Left ventricle myocardium superior (tissue), 1 donor: ENCODE data around the gene WDR70. TPM values are rescaled to one million over a fixed set of nuclear protein-coding genes. Genes with fewer than 3 reads are reported as not detected.

Experiments
- ATAC-seq: fragments of 200-7000 bp; cut with Tn5 transposase; one replicate; pipeline ENCODE4 v1.9.1; 2020; ENCODE audit warnings: mild to moderate bottlenecking, moderate library complexity
- DNase-seq: peaks from one replicate; pipeline ENCODE4 v3.0.0-alpha.2; 2020
- intact Hi-C: fragments of 100-400 bp; cut with micrococcal nuclease; formaldehyde crosslinking; loops from one replicate; pipeline ENCODE4 v1.11.0; 2022
- total RNA-seq: library from RNA; stranded (reverse); fragmentation: NEBNext Ultra II Directional; extraction: Animal tissue kit (Norgen Biotek cat#: 25700); gene quantifications from one replicate; pipeline ENCODE4 v1.2.1, GENCODE V29; 2021
- donor health status: DM: no; HTN: yes; CAD: no; lungs with severe emphysema.

Gene WDR70
- total RNA-seq, 1 donor from 2014 or later: 21.5 TPM

GRCh38 chr5:37730896-37731455, 351.9 kb downstream of the WDR70 start:
- DNase-seq: no peak
- ATAC-seq: no peak
- intact Hi-C loops: no loop called here

GRCh38 chr5:37734114-37734513, 355.0 kb downstream of the WDR70 start:
- intact Hi-C loops: no loop called here
- no peak for DNase-seq
- ATAC-seq: no peak

GRCh38 chr5:37735649-37736347, 356.7 kb downstream of the WDR70 start:
- intact Hi-C loops: no loop called here
- DNase-seq (peak; percentile 37), ATAC-seq (no peak)

- DNase-seq (no peak), ATAC-seq (no peak)
- intact Hi-C loops: no loop called here
Measured at GRCh38 chr5:37736397-37736796, 357.3 kb downstream of the WDR70 start.

- no peak for ATAC-seq
- intact Hi-C loops: no loop called here
- no peak for DNase-seq
Measured at GRCh38 chr5:37737326-37738056, 358.4 kb downstream of the WDR70 start.

- ATAC-seq: no peak
- intact Hi-C loops: no loop called here
- DNase-seq: no peak
Measured at GRCh38 chr5:37738057-37738691, 359.1 kb downstream of the WDR70 start.

- intact Hi-C loops: no loop called here
- DNase-seq (no peak), ATAC-seq (no peak)
Measured at GRCh38 chr5:37738865-37739488, 359.9 kb downstream of the WDR70 start.

- intact Hi-C loops: no loop called here
- ATAC-seq: peak; percentile 88
Measured at GRCh38 chr5:37739817-37740261, 360.7 kb downstream of the WDR70 start.

GRCh38 chr5:37740331-37741066, 361.4 kb downstream of the WDR70 start:
- ATAC-seq: no peak
- no peak for DNase-seq
- intact Hi-C loops: no loop called here

More at GRCh38 chr5:37739817-37740261, 360.7 kb downstream of the WDR70 start:
- no peak for DNase-seq

- DNase-seq (no peak), ATAC-seq (no peak)
- intact Hi-C loops: no loop called here
Measured at GRCh38 chr5:37742111-37742510, 363.0 kb downstream of the WDR70 start.

GRCh38 chr5:37751227-37751626, 372.1 kb downstream of the WDR70 start:
- intact Hi-C loops: no loop called here
- ATAC-seq (no peak), DNase-seq (no peak)

- intact Hi-C loops: no loop called here
- ATAC-seq (no peak), DNase-seq (no peak)
Measured at GRCh38 chr5:37754976-37755375, 375.9 kb downstream of the WDR70 start.

- no peak for DNase-seq
- intact Hi-C loops: no loop called here
- no peak for ATAC-seq
Measured at GRCh38 chr5:37755581-37755980, 376.5 kb downstream of the WDR70 start.

- DNase-seq (no peak), ATAC-seq (no peak)
- intact Hi-C loops: no loop called here
Measured at GRCh38 chr5:37756248-37756647, 377.1 kb downstream of the WDR70 start.

GRCh38 chr5:37757980-37758582, 379.0 kb downstream of the WDR70 start:
- intact Hi-C loops: no loop called here
- ATAC-seq (no peak), DNase-seq (no peak)

- ATAC-seq (no peak), DNase-seq (no peak)
- intact Hi-C loops: no loop called here
Measured at GRCh38 chr5:37767251-37767650, 388.1 kb downstream of the WDR70 start.

- ATAC-seq (no peak), DNase-seq (no peak)
- intact Hi-C loops: no loop called here
Measured at GRCh38 chr5:37767961-37768360, 388.8 kb downstream of the WDR70 start.

GRCh38 chr5:37768371-37768770, 389.3 kb downstream of the WDR70 start:
- no peak for DNase-seq
- intact Hi-C loops: no loop called here
- ATAC-seq: no peak

GRCh38 chr5:37769108-37769507, 390.0 kb downstream of the WDR70 start:
- ATAC-seq: no peak
- DNase-seq: no peak
- intact Hi-C loops: no loop called here
